Activated naive CD4-positive, alpha-beta T cell treated with anti-CD3 and anti-CD28 coated beads for 36 hours (primary cell): Measurements from ENCODE around the gene PCGF6. TPM values are rescaled to one million over a fixed set of nuclear protein-coding genes. Genes with fewer than 3 reads are reported as not detected.

Experiments used
- CTCF ChIA-PET: fragments of 350-600 bp; sonication (Branson Sonifier 250); formaldehyde crosslinking; loops from one replicate; lab custom pipeline; 2021; ENCODE audit warnings: antibody characterized with exemption; lab: Charles Lee
- DNase-seq: peaks from one replicate; pipeline ENCODE4 v3.0.0-alpha.2; 2020
- H3K27ac Mint-ChIP-seq: one replicate; pipeline ENCODE4 v1.8.0; 2021; ENCODE audit warnings: mild to moderate bottlenecking, mixed read lengths
- H3K27me3 Mint-ChIP-seq: one replicate; pipeline ENCODE4 v1.8.0; 2021; ENCODE audit warnings: low read depth, mixed read lengths
- H3K36me3 Mint-ChIP-seq: one replicate; pipeline ENCODE4 v1.8.0; 2021; ENCODE audit warnings: low read depth, mixed read lengths
- H3K4me1 Mint-ChIP-seq: one replicate; pipeline ENCODE4 v1.8.0; 2021; ENCODE audit warnings: low read depth, mixed read lengths
- H3K4me3 Mint-ChIP-seq: one replicate; pipeline ENCODE4 v1.8.0; 2021; ENCODE audit warnings: mild to moderate bottlenecking, moderate library complexity, mixed read lengths
- H3K9me3 Mint-ChIP-seq: one replicate; pipeline ENCODE4 v1.8.0; 2021; ENCODE audit warnings: mixed read lengths
- intact Hi-C: fragments of 100-400 bp; cut with micrococcal nuclease; formaldehyde crosslinking; loops from one replicate; pipeline ENCODE4 v1.15.1; 2023
- total RNA-seq, 2 experiments: library from RNA; stranded (reverse); gene quantifications; one replicate each; pipeline ENCODE4 v1.2.3, GENCODE V29; 2021

PCGF6 gene
- total RNA-seq, 2 experiments from 2014 or later = 10.6 to 10.7 TPM

DNA sequence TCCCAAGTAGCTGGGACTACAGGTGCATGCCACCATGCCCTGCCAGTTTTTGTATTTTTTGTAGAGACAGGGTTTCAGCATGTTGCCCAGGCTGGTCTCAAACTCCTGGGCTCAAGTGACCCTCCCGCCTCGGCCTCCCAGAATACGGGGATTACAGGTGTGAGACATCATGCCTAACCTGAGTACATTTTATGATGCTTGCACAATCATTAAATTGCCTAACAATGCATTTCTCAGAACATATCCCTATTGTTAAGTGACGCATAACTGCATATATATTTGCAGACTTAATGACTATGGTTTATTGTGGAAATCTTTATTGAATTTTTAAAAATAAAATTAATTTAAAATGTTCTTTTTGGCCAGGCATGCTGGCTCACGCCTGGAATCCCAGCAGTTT is 43.3 kb downstream of the PCGF6 start:
- H3K9me3 Mint-ChIP-seq = no peaks in the 10 kb centered on the region
- no peak overlapping the region for H3K4me3 Mint-ChIP-seq
- CTCF ChIA-PET = interaction anchor here (0.8 kb wide), 1 partner anchor 8 kb away, joined by 3 read pairs; no protein-coding TSS in a partner anchor
- no peak for DNase-seq
- peaks cover 22% of the 10 kb centered on the region for H3K36me3 Mint-ChIP-seq
- no peaks in the 10 kb centered on the region for H3K27me3 Mint-ChIP-seq
- intact Hi-C loops = no loop called here
- no peaks in the 10 kb centered on the region for H3K4me1 Mint-ChIP-seq
- no peak overlapping the region for H3K27ac Mint-ChIP-seq

DNA sequence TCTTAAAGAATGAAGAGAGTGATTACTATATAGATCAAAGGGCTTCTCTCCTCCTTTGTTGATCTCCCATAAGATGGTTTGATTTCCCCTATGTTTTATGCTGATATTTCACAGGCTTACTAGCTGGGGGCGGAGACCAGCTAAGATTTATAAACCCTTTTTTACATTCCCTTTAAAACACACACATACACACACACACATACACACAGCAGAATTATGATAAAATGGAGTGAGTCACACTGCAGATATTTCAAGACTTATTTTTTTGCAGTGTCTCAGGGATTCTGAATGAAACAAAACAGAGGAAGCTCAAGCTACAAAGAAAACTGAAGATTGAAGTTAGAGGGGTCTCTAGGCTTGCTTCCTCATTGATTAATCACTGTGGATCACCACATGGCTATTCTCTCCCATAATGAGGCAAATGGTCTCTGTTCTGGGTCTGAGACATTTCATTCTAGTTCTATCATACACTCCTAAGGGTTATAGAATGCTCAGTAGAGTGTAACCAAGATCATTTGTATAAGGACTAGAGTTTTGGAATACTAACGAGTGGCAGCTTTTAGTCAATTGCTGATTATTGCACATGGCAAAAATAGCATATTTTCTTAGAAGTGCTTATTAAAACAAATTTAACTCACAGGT is 55.4 kb downstream of the PCGF6 start:
- no peak overlapping the region for H3K4me3 Mint-ChIP-seq
- no peaks in the 10 kb centered on the region for H3K9me3 Mint-ChIP-seq
- intact Hi-C loops = no loop called here
- CTCF ChIA-PET = interaction anchor here (0.5 kb wide), 1 partner anchor 261 kb away, joined by 5 read pairs; no protein-coding TSS in a partner anchor
- H3K4me1 Mint-ChIP-seq = no peaks in the 10 kb centered on the region
- no peaks in the 10 kb centered on the region for H3K27me3 Mint-ChIP-seq
- no peak for DNase-seq
- no peak overlapping the region for H3K27ac Mint-ChIP-seq
- no peaks in the 10 kb centered on the region for H3K36me3 Mint-ChIP-seq

DNA sequence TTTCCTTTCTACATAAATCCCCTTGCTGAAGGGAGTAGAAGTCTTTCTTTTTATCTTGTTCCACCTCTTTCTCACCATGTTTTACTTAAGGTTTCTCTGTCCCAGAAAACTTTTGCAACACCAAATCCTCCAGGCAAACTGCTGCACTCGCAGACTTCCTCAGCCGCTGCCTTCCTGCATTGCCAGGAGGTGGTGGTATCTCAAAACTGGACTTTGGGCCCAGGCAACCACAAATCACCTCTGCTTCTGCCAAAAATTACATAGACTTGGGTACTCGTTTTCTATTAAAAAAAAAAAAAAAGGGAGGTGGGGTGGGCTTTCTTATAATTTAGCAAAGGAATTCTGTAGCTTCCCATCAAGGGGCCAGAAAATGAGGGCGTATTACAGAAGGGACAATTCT is 59.4 kb downstream of the PCGF6 start:
- Mint-ChIP-seq H3K9me3 (no peaks in the 10 kb centered on the region), H3K27ac (no peak overlapping the region), H3K4me3 (no peak overlapping the region), H3K4me1 (no peaks in the 10 kb centered on the region), H3K27me3 (peaks cover 13% of the 10 kb centered on the region), H3K36me3 (no peaks in the 10 kb centered on the region)
- CTCF ChIA-PET = no interaction called here
- DNase-seq = no peak
- intact Hi-C loops = no loop called here

DNA sequence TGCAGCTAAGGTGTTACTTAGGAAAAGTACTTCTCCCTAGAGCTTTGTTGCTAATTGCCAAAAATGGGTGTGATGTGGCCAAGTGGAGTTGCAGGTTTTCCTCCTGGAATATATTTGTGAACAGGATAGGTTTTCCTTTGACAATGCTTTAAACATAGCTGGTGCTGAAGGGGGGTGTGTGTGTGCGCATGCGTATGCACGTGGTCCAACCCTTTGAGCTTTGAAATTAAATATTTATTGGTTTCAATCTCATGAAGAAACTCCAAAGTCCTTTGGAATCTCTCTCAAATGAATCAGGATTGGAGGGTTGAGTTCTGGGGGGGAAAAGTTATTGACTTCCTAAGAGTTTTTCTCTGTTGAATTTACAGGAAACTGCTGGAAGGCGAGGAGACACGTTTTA is 62.9 kb downstream of the PCGF6 start:
- no peaks in the 10 kb centered on the region for H3K9me3 Mint-ChIP-seq
- H3K27me3 Mint-ChIP-seq = peaks cover 21% of the 10 kb centered on the region
- no peaks in the 10 kb centered on the region for H3K36me3 Mint-ChIP-seq
- no peak overlapping the region for H3K27ac Mint-ChIP-seq
- intact Hi-C loops = no loop called here
- DNase-seq = no peak
- H3K4me1 Mint-ChIP-seq = no peaks in the 10 kb centered on the region
- CTCF ChIA-PET = interaction anchor here (0.6 kb wide), 1 partner anchor 49 kb away, joined by 3 read pairs; no protein-coding TSS in a partner anchor
- H3K4me3 Mint-ChIP-seq = no peak overlapping the region

DNA sequence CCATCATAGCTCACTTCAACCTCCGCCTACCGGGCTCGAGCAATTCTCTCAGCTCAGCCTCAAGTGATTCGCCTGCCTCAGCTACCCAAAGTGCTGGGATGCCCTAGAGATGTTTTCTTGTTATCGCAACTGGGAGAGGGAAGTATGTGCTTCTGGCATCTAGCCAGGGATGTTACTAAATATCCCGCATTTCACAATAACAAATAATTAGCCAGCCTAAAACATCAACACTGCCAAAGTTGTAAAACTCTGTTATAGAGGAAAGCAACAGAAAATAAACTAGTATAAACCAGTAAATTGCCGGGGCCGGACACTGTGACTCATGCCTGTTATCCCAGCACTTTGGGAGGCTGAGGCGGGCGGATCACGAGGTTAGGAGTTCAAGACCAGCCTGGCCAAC is 66.8 kb downstream of the PCGF6 start:
- intact Hi-C loops = no loop called here
- Mint-ChIP-seq H3K4me1 (peaks cover 4% of the 10 kb centered on the region), H3K9me3 (no peaks in the 10 kb centered on the region), H3K4me3 (no peak overlapping the region), H3K27ac (no peak overlapping the region), H3K36me3 (no peaks in the 10 kb centered on the region), H3K27me3 (peaks cover 42% of the 10 kb centered on the region)
- DNase-seq = no peak
- CTCF ChIA-PET = no interaction called here

DNA sequence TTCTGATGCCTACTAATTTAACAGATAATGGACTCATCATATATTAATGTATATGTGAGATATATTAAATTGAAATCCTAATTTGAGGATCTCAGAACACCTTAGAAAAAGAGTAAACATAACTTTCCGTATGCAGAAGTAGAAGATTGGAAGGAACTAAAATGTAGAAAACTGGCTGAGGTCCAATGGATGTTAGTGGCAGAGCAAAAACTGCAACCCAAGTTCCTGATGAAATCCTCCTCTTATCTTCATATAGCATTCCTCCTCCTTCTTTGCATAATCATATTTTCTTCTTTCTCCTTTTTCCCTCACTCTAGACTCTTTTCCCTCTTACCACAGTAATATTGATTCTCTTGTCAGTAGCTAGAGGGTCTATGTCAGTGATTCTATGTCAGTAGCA is 68.0 kb downstream of the PCGF6 start:
- no peak overlapping the region for H3K4me3 Mint-ChIP-seq
- no peak overlapping the region for H3K27ac Mint-ChIP-seq
- H3K4me1 Mint-ChIP-seq = peaks cover 8% of the 10 kb centered on the region
- no peaks in the 10 kb centered on the region for H3K9me3 Mint-ChIP-seq
- intact Hi-C loops = no loop called here
- CTCF ChIA-PET = no interaction called here
- no peak for DNase-seq
- no peaks in the 10 kb centered on the region for H3K36me3 Mint-ChIP-seq
- peaks cover 46% of the 10 kb centered on the region for H3K27me3 Mint-ChIP-seq

DNA sequence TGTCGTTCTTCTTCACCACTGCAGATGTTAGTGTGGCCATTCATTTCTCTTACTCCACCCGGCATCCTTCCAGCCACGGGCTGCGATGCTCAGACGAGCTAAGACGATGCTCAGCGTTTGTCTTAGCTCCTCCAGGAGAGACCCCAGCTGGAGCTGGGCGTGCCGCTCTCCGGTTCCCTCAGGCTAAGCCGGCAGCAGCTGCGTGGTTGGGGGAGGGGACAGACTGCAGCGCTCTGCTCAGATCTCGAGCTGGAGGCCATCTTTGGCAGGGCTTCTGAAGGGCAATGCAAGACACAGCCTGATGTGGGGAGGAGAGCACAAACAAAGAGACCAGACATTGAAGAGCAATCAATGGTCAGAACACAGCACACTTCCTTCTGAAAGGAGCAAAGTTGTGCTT is 69.2 kb downstream of the PCGF6 start:
- Mint-ChIP-seq H3K27ac (no peak overlapping the region), H3K4me1 (peaks cover 9% of the 10 kb centered on the region)
- CTCF ChIA-PET = no interaction called here

DNA sequence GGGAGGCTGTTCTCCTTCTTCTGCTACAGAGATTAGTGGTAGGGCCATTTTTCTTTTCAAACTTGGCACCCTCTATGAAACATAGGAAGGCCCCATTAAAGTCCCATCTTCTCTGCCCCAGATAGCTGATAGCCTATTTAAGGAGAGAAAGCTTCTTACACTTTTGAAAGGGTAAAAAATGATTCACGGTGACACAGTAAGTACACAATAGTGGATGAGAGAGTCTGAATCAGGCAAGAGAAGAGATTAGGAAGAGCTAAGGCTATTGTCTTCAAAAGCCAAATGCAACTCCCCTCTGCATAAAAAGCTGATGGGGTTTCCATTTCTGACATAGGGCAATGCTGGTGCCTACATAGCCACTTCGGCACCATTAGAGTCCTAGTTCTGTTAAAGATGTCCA is 70.4 kb downstream of the PCGF6 start:
- intact Hi-C loops = no loop called here
- Mint-ChIP-seq H3K27ac (no peak overlapping the region), H3K27me3 (peaks cover 56% of the 10 kb centered on the region), H3K9me3 (no peaks in the 10 kb centered on the region), H3K4me1 (peaks cover 13% of the 10 kb centered on the region), H3K36me3 (no peaks in the 10 kb centered on the region), H3K4me3 (no peak overlapping the region)
- CTCF ChIA-PET = no interaction called here
- no peak for DNase-seq

More for the DNA sequence above, 69.2 kb downstream of the PCGF6 start:
- intact Hi-C loops = no loop called here
- DNase-seq = no peak
- Mint-ChIP-seq H3K27me3 (peaks cover 47% of the 10 kb centered on the region), H3K36me3 (no peaks in the 10 kb centered on the region), H3K4me3 (no peak overlapping the region), H3K9me3 (no peaks in the 10 kb centered on the region)

DNA sequence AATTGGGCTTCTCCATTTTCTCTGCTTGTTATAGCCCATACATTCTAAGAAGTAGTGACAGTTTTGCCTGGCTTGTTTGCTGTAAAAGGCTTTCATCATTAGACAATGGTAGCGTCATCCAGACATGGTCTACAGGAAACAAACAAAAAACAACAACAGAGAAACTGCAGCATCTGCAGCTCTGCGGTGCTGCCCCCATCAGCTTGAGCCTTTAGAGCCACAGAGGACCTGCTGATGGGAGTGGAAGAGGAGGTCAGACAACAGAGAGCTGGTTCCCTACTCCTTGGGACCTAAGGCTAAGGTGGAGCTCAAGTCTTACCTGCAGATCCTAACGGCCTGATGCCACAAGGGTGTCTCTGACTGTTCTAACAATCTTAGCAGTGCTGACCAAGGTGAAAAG is 70.9 kb downstream of the PCGF6 start:
- H3K4me1 Mint-ChIP-seq = peaks cover 13% of the 10 kb centered on the region
- CTCF ChIA-PET = no interaction called here
- peaks cover 59% of the 10 kb centered on the region for H3K27me3 Mint-ChIP-seq
- intact Hi-C loops = no loop called here
- no peak overlapping the region for H3K27ac Mint-ChIP-seq
- no peak overlapping the region for H3K4me3 Mint-ChIP-seq
- no peak for DNase-seq
- H3K36me3 Mint-ChIP-seq = no peaks in the 10 kb centered on the region
- H3K9me3 Mint-ChIP-seq = no peaks in the 10 kb centered on the region

DNA sequence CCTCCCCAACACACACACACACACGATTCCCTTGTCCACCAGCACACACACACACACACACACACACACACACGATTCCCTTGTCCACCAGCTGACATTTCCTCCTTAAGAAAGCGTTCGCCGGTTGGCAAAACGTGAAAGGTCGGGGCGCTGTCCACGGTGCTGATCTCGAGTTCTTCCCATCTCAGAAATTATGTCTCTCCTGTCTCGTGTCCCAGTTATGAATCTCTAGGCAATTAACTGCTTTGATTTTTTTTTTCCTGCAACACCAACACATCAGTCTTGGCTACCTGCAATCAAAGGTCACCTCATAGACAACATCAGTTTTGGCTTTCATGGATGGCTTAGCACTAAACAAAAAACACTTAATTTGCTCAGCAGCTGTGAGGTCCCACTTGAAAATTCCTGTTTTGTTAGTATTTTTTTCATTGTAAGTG is 72.1 kb downstream of the PCGF6 start:
- H3K4me3 Mint-ChIP-seq = peak overlapping the region; percentile 2
- DNase-seq = peak; percentile 74
- H3K36me3 Mint-ChIP-seq = no peaks in the 10 kb centered on the region
- peaks cover 59% of the 10 kb centered on the region for H3K27me3 Mint-ChIP-seq
- H3K4me1 Mint-ChIP-seq = peaks cover 13% of the 10 kb centered on the region
- no peak overlapping the region for H3K27ac Mint-ChIP-seq
- intact Hi-C loops = loop anchor here (1.0 kb wide), 1 partner anchor 14 kb away; no protein-coding TSS in a partner anchor
- CTCF ChIA-PET = interaction anchor here (0.5 to 0.7 kb wide), 2 partner anchors 320 to 1047 kb away, joined by 3 read pairs; no protein-coding TSS in a partner anchor
- no peaks in the 10 kb centered on the region for H3K9me3 Mint-ChIP-seq

DNA sequence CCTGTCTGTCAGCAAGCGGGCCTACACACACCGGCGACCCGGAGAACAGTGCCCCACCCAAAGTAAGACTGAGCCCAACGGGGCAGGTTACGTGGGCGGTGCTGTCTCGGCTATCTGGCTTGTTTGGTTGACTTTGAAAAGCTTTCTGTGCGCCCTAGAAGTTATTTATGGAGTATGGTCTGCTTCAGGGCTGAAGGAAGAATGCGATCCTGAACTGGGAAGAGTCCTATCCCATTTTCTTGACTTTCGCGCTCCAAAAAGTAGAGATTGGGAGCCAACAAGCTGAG is 72.5 kb downstream of the PCGF6 start:
- CTCF ChIA-PET = no interaction called here
- Mint-ChIP-seq H3K4me3 (peak overlapping the region; percentile 2), H3K27me3 (peaks cover 59% of the 10 kb centered on the region), H3K9me3 (no peaks in the 10 kb centered on the region), H3K36me3 (no peaks in the 10 kb centered on the region), H3K4me1 (peaks cover 13% of the 10 kb centered on the region), H3K27ac (no peak overlapping the region)
- intact Hi-C loops = no loop called here
- DNase-seq = no peak

DNA sequence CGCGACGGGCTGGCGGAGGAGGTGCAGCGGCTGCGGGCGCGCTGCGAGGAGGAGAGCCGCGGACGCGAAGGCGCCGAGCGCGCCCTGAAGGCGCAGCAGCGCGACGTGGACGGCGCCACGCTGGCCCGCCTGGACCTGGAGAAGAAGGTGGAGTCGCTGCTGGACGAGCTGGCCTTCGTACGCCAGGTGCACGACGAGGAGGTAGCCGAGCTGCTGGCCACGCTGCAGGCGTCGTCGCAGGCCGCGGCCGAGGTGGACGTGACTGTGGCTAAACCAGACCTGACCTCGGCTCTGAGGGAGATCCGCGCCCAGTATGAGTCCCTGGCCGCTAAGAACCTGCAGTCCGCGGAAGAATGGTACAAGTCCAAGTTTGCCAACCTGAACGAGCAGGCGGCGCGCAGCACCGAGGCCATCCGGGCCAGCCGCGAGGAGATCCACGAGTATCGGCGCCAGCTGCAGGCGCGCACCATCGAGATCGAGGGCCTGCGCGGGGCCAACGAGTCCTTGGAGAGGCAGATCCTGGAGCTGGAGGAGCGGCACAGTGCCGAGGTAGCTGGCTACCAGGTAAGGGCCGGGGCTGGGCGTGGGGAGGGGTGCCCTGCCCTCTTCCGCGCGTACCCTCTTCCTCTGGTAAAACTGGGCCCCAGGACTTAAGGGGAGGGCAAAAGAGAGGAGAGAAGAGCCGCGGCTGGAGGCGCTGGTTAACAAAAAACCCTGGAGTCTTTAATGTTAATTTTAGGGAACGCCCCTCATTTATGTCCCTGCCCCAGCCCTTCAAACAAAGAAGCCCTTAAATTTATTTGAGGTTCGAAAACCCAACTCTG is 73.0 kb downstream of the PCGF6 start:
- Mint-ChIP-seq H3K4me3 (no peak overlapping the region), H3K27me3 (peaks cover 53% of the 10 kb centered on the region), H3K4me1 (peaks cover 13% of the 10 kb centered on the region), H3K9me3 (no peaks in the 10 kb centered on the region), H3K27ac (no peak overlapping the region), H3K36me3 (no peaks in the 10 kb centered on the region)
- CTCF ChIA-PET = interaction anchor here (0.6 to 0.9 kb wide), 3 partner anchors 47 to 421 kb away, joined by 3 read pairs; no protein-coding TSS in a partner anchor
- no peak for DNase-seq
- intact Hi-C loops = no loop called here
